B cell (primary cell): ENCODE data around the gene TLR9.

Experiments used
- CTCF ChIP-seq: fragments of 200-600 bp; IDR thresholded peaks from one replicate; pipeline ENCODE4 v1.8.0; 2022; ENCODE audit warnings: antibody characterized with exemption, mild to moderate bottlenecking
- EZH2 ChIP-seq: IDR thresholded peaks from 2 replicates; pipeline ENCODE4 v1.6.1; 2012; ENCODE audit warnings: borderline replicate concordance, low read depth, mild to moderate bottlenecking, moderate library complexity, low read length; ENCODE audit not compliant: insufficient read depth, poor library complexity, severe bottlenecking

- TF ChIP-seq CTCF (no peak), EZH2 (no peak)
These were observed 16.6 kb upstream of the TLR9 start for GRCh38 chr3:52242039-52242438.
